MM.1S (cell line): ENCODE data around the gene TPRG1.

Experiments used
- CTCF ChIP-seq: fragments of 300-600 bp; sonication (generic); IDR thresholded peaks from 2 replicates; pipeline ENCODE4 v1.5.1; 2016; ENCODE audit warnings: antibody characterized with exemption, low read length, mixed read lengths
- EZH2phosphoT487 ChIP-seq: fragments of 300-600 bp; sonication (generic); IDR thresholded peaks from 2 replicates; pipeline ENCODE4 v1.6.1; 2018; ENCODE audit warnings: antibody characterized with exemption, low read length

GRCh38 chr3:189331002-189331418 is 159.2 kb downstream of the TPRG1 start:
- TF ChIP-seq CTCF (no peak), EZH2phosphoT487 (no peak)
